Dermis microvascular lymphatic vessel endothelial cell (primary cell): ENCODE measurements around the gene CEP97. TPM values are rescaled to one million over a fixed set of nuclear protein-coding genes. Genes with fewer than 3 reads are reported as not detected.

Source experiments
- DNase-seq, 2 donors: peaks; one replicate each; pipeline versions ENCODE4 v3.0.0 to v3.0.0-alpha.2; 2010; ENCODE audit warnings: low read depth in 2 of 2
- total RNA-seq: library from RNA; depleted of rRNA; stranded (reverse); fragments of >200 nt; gene quantifications from 2 replicates; pipeline ENCODE4 v1.2.1, GENCODE V29; 2014

CEP97 gene
- total RNA-seq, 1 donor from 2014 or later: 6.8 TPM

DNA sequence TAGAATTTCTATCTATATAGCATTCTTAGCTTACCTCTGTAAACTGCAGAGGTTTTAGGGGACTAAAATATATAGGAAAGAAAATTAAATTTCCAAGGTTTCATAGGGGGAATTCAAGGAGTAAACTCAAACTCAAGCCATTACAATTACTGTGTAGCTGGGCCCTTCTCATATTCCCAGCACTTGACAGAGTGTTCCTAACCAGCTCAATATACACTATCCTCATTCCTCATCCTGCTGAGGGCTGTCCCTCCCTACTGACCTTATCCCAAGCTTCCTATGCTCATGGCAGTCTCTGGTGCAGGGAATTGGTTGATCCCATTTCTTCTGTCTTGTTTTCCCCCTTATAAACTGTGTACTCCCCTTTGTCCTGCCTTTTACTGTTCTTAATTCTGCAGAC is 88.5 kb downstream of the CEP97 start:
- DNase-seq: no peak

DNA sequence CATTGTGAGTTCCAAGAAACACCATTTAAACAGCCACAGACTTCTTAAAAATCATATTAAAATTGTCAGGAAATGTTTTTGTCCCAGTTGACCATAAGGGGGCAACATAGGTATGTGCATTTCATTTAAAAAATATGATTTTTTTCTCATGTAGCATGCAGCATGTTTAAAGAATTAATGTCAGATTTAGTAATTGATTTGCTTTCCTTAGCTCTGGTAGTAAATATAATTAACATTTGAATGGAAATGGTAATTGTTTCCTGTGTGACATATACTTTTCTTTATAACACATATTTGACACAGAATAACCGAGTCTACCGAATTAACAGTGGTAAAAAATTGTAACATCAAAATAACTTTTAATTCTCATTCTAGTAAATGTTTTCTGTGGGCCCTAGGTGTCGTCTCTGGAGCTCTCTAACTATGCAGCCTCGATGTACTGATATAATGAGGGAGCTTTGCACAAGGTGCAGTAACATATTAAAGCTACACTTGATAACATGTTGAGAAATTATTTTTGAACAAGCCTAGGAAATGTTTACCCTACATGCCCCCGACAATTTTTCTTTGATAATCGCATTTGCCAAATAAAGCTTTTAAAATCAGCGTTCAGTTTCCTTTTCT is 89.5 kb downstream of the CEP97 start:
- DNase-seq: peak; percentile 25 to 46

DNA sequence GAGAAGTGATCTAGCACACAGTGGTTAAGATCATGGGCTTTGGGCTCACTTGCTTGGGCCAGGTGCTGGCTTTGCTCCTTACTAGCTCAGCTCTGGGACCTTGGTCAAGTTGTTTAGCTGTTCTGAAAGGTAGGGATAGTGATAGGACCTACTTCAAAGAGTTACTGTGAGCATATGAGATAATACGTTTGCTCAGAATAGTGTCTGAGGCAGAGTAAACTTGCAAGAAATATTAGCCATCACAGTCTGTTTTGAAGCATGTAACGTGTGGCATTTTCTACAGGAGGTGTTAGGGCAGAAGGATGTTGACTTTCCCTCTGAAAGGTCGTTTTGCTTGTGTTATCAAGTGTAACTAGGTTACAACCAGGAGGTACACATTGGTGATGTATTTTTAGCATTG is 90.4 kb downstream of the CEP97 start:
- no peak for DNase-seq

GRCh38 chr3:101816215-101817149 is 92.1 kb downstream of the CEP97 start:
- peak in 1 of 2 donors; percentile 29 for DNase-seq

DNA sequence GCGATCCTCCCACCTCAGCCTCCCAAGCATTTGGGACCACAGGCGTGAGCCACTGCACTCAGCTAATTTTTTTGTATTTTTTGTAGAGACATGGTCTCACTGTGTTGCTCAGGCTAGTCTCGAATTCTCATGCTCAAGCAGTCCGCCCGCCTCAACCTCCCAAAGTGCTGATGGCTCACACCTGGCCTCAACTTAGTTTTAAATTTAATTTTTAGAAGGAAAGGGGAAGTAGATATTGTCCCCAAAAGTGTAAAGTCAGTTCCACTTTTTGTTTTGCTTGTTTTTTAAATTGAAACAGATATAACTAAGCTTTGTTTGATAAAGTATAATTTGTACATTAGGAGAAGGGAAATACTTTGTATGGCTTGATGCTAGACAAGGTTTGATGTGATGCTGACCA is 93.6 kb downstream of the CEP97 start:
- DNase-seq: no peak

DNA sequence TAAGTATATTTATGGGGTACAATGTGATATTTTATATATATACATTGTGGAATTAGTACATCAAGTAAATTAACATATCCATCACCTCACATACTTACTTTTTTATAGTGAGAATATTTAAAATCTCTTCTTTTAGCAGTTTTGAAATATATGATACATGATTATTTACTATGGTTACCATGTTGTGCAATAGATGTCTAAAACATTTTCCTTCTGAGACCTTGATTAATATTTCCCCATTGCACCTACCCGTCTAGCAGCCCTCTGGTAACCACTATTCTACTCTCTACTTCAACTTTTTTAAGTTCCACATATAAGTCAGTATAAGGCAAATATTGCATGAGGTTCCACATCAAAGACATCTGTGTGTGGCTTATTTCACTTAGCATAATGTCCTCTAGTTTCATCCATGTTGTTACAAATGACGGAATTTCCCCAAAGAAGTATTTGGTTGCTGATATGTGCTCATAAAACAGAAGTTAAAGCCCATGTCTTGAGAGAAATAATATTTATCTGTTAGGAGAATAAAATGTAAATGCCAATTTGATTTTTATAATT is 95.3 kb downstream of the CEP97 start:
- no peak for DNase-seq

Other genes starting within 250 kb of the CEP97 start
- 8.1 and 13.9 TPM in 2 replicates for gene SENP7, start 211.4 kb upstream of the CEP97 start, total RNA-seq
- 23.9 and 26.3 TPM in 2 replicates for gene TRMT10C, start 162.7 kb upstream of the CEP97 start, total RNA-seq
- 57.0 and 62.5 TPM in 2 replicates for gene PCNP, start 150.4 kb upstream of the CEP97 start, total RNA-seq
- 15.9 and 17.3 TPM in 2 replicates for gene ZBTB11, start 47.5 kb upstream of the CEP97 start, total RNA-seq
- gene RPL24, start 37.9 kb upstream of the CEP97 start, total RNA-seq: 1,943 and 2,468 TPM in 2 replicates
- 3.9 and 8.0 TPM in 2 replicates for gene NXPE3, start 54.6 kb downstream of the CEP97 start, total RNA-seq
- gene NFKBIZ, start 124.9 kb downstream of the CEP97 start, total RNA-seq: 6.8 and 7.2 TPM in 2 replicates